Metanephros (tissue), 2 donors: ENCODE data around the gene ARRB1. TPM values are rescaled to one million over a fixed set of nuclear protein-coding genes. Genes with fewer than 3 reads are reported as not detected.
A peak's percentile ranks its signal among the peaks of the same experiment; 100 is the strongest.

Source experiments
- small RNA-seq: library from RNA; depleted of rRNA; stranded (forward); fragments of <200 nt; gene quantifications from one replicate; pipeline ENCODE3, GENCODE V24; 2014; ENCODE audit warnings: low replicate concordance
- total RNA-seq: library from RNA; depleted of rRNA; stranded (reverse); fragments of >200 nt; gene quantifications from one replicate; pipeline ENCODE4 v1.2.3, GENCODE V29; 2014

The ARRB1 gene
- total RNA-seq, result 30.6 TPM

DNA sequence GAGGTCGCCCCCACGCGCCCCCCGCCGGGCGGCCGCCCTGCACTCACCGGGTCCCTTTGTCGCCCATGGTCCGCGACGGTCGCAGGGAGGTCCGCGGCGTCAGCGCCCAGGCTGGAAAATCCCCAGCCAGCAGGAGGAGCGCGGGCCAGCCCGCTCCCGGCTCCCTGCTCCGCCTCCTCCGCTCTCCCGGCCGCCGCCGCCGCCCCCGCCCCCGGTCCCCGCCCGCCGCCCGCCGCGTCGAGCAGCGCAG lies at the start of gene ARRB1:
ARRB1 (minus strand) TSS at position 121 of the 250 bp plus-strand sequence; CDS start at position 67, 54 bp downstream.

DNA sequence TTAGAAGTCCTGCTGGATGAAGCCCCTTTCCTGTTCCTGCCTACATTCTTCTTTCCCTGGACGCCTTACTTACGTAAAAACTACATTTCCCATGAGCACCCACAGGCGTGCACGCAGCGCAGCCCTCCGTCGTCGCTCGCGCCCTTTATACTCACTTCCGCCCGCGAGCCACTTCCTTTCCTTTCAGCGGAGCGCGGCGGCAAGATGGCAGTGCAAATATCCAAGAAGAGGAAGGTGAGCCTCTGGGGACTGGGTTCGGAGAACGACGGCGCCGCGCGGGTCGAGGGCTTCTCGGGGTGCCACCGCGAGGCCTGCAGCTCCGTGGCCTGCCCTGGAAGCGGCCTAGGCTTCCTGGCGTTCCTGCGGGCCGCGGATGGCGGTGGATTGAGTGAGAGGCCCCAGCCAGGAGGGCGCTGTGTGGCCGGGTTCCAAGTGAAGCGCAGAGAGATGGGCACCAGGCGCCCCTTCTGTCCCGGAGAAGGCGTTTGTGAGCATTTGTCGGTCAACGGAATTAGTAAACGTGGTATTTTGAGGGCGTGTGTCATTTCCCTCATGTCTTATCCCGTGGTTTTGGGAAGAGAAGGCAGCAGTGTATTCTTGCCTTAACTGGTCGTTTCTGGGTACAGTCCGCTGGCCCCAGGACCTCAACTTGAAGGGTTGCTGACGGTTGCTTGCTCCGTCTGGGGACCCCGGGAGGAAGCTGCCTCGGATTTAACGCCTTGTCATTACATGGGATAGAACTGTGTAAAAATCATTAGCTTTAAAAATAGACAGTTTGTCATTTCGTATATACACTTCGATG lies 48.1 kb upstream of the ARRB1 start, which contains the start of gene RPS3:
RPS3 (plus strand) TSS at position 175 of the 802 bp plus-strand sequence; CDS start at position 205, 30 bp downstream.

GRCh38 chr11:75240311-75241035 lies 111.0 kb downstream of the ARRB1 start, which contains the start of gene TPBGL:
Gene TPBGL, plus strand, starts transcription at chr11:75240774. Its CDS starts 276 bp downstream, at chr11:75241050.

Small RNA genes within 50 kb of the gene (small RNA-seq; reads per million reads assigned to genes)
- gene MIR326 (2.2 reads per million, percentile 90 among the genes with 10 or more reads in this experiment), gene SNORD15A (not detected)

Other genes with a start within 250 kb of the ARRB1 start
- gene SLCO2B1, start 200.6 kb downstream of the ARRB1 start, total RNA-seq, result 15.9 TPM
- 0.06 TPM for gene TPBGL, start 110.9 kb downstream of the ARRB1 start, total RNA-seq
- gene RPS3, start 47.9 kb upstream of the ARRB1 start, total RNA-seq, result 1,408 TPM
- gene KLHL35, start 81.5 kb upstream of the ARRB1 start, total RNA-seq, result 1.9 TPM
- 22.1 TPM for gene GDPD5, start 174.3 kb upstream of the ARRB1 start, total RNA-seq
- 541 TPM for gene SERPINH1, start 210.6 kb upstream of the ARRB1 start, total RNA-seq